Large intestine (tissue), 3 donors: Measurements from ENCODE around the gene INO80D. TPM values are rescaled to one million over a fixed set of nuclear protein-coding genes. Genes with fewer than 3 reads are reported as not detected.
"Not testable (repeated sequence)": the region's sequence is repeated elsewhere in the genome, so short reads cannot be mapped to it uniquely, and the experiment has no call there.

Experiments
- DNase-seq, 2 donors: peaks; one replicate each; pipeline versions ENCODE4 v3.0.0 to v3.0.0-alpha.2; 2013
- H3K27ac ChIP-seq: one replicate; pipeline ENCODE4 v1.5.1; 2013; ENCODE audit warnings: low read length
- H3K27me3 ChIP-seq: 2 replicates; pipeline ENCODE4 v1.6.1; 2013; ENCODE audit warnings: low read length; ENCODE audit not compliant: control insufficient read depth, insufficient read depth
- H3K36me3 ChIP-seq: 2 replicates; pipeline ENCODE4 v1.6.1; 2013; ENCODE audit warnings: low read length; ENCODE audit not compliant: control insufficient read depth, insufficient read depth
- H3K4me1 ChIP-seq: one replicate; pipeline ENCODE4 v1.6.1; 2013; ENCODE audit warnings: low read length; ENCODE audit not compliant: control insufficient read depth, insufficient read depth
- H3K4me3 ChIP-seq: one replicate; pipeline ENCODE4 v1.5.1; 2013; ENCODE audit warnings: low read length
- H3K9me3 ChIP-seq: one replicate; pipeline ENCODE4 v1.6.1; 2013; ENCODE audit warnings: mild to moderate bottlenecking, low read depth, low read length, moderate library complexity; ENCODE audit not compliant: control insufficient read depth
- WGBS: methylation state at CpG from one replicate; pipeline ENCODE4 v1.1.5; 2013; ENCODE audit warnings: low lambda C conversion rate; ENCODE audit not compliant: insufficient coverage; 5-methylcytosine and 5-hydroxymethylcytosine counted together
- polyA plus RNA-seq: library from polyadenylated mRNA; unstranded; fragments of 120-200 nt; gene quantifications from one replicate; pipeline ENCODE4 v1.2.1, GENCODE V29; 2013

Gene INO80D
- polyA plus RNA-seq, 1 donor = 12.6 TPM

- H3K36me3 ChIP-seq = no peaks in the 10 kb centered on the region
- no CpG with 5 or more reads among the region's 14 CpGs for WGBS
- H3K9me3 ChIP-seq = no peaks in the 10 kb centered on the region
- H3K4me3 ChIP-seq = peak overlapping the region; percentile 64
- peaks cover 8% of the 10 kb centered on the region for H3K4me1 ChIP-seq
- H3K27me3 ChIP-seq = no peaks in the 10 kb centered on the region
- H3K27ac ChIP-seq = peak overlapping the region; percentile 93
- DNase-seq = peak; percentile 62 to 86
Measured at GRCh38 chr2:206083602-206084438, 2.2 kb downstream of the INO80D start.

GRCh38 chr2:206082298-206082843 lies 3.6 kb downstream of the INO80D start:
- WGBS = no CpG with 5 or more reads among the region's 4 CpGs
- no peaks in the 10 kb centered on the region for H3K9me3 ChIP-seq
- no peaks in the 10 kb centered on the region for H3K36me3 ChIP-seq
- H3K4me3 ChIP-seq = no peak overlapping the region
- no peaks in the 10 kb centered on the region for H3K27me3 ChIP-seq
- DNase-seq = no peak
- no peak overlapping the region for H3K27ac ChIP-seq
- peaks cover 4% of the 10 kb centered on the region for H3K4me1 ChIP-seq

GRCh38 chr2:206080927-206081326 lies 5.0 kb downstream of the INO80D start:
- no peaks in the 10 kb centered on the region for H3K27me3 ChIP-seq
- WGBS = 100% methylated on average over 1 of the region's 4 CpGs
- DNase-seq = no peak
- no peak overlapping the region for H3K27ac ChIP-seq
- H3K4me3 ChIP-seq = no peak overlapping the region
- H3K4me1 ChIP-seq = peaks cover 4% of the 10 kb centered on the region
- no peaks in the 10 kb centered on the region for H3K9me3 ChIP-seq
- no peaks in the 10 kb centered on the region for H3K36me3 ChIP-seq

GRCh38 chr2:206079699-206080465 lies 6.1 kb downstream of the INO80D start:
- H3K27me3 ChIP-seq = no peaks in the 10 kb centered on the region
- H3K4me3 ChIP-seq = no peak overlapping the region
- peaks cover 4% of the 10 kb centered on the region for H3K4me1 ChIP-seq
- WGBS = 83% methylated on average over 2 of the region's 9 CpGs
- no peaks in the 10 kb centered on the region for H3K9me3 ChIP-seq
- H3K36me3 ChIP-seq = no peaks in the 10 kb centered on the region
- no peak overlapping the region for H3K27ac ChIP-seq
- no peak for DNase-seq

GRCh38 chr2:206077879-206078278 lies 8.1 kb downstream of the INO80D start:
- no CpG with 5 or more reads among the region's 5 CpGs for WGBS
- H3K9me3 ChIP-seq, H3K4me1 ChIP-seq, H3K36me3 ChIP-seq, H3K27me3 ChIP-seq, H3K4me3 ChIP-seq, DNase-seq, H3K27ac ChIP-seq: not testable (repeated sequence)

GRCh38 chr2:206075113-206075512 lies 10.9 kb downstream of the INO80D start:
- H3K9me3 ChIP-seq = no peaks in the 10 kb centered on the region
- H3K4me1 ChIP-seq = no peaks in the 10 kb centered on the region
- no CpG with 5 or more reads among the region's 1 CpG for WGBS
- no peak overlapping the region for H3K4me3 ChIP-seq
- no peak overlapping the region for H3K27ac ChIP-seq
- H3K36me3 ChIP-seq = peaks cover 3% of the 10 kb centered on the region
- no peak for DNase-seq
- no peaks in the 10 kb centered on the region for H3K27me3 ChIP-seq

GRCh38 chr2:206071807-206072206 lies 14.2 kb downstream of the INO80D start:
- Histone ChIP-seq H3K36me3 (peaks cover 3% of the 10 kb centered on the region), H3K27me3 (no peaks in the 10 kb centered on the region), H3K27ac (no peak overlapping the region), H3K4me1 (no peaks in the 10 kb centered on the region), H3K4me3 (no peak overlapping the region), H3K9me3 (no peaks in the 10 kb centered on the region)
- no CpG with 5 or more reads among the region's 1 CpG for WGBS
- no peak for DNase-seq

GRCh38 chr2:206069417-206069816 lies 16.6 kb downstream of the INO80D start:
- Histone ChIP-seq H3K9me3 (no peaks in the 10 kb centered on the region), H3K4me1 (no peaks in the 10 kb centered on the region), H3K4me3 (no peak overlapping the region), H3K27me3 (no peaks in the 10 kb centered on the region), H3K27ac (no peak overlapping the region), H3K36me3 (peaks cover 3% of the 10 kb centered on the region)
- no CpG with 5 or more reads among the region's 2 CpGs for WGBS
- DNase-seq = no peak

GRCh38 chr2:206068207-206068606 lies 17.8 kb downstream of the INO80D start:
- Histone ChIP-seq H3K27ac (no peak overlapping the region), H3K4me1 (no peaks in the 10 kb centered on the region), H3K4me3 (no peak overlapping the region), H3K36me3 (peaks cover 3% of the 10 kb centered on the region), H3K27me3 (no peaks in the 10 kb centered on the region), H3K9me3 (no peaks in the 10 kb centered on the region)
- no peak for DNase-seq
- no CpG with 5 or more reads among the region's 1 CpG for WGBS

- Histone ChIP-seq H3K36me3 (peaks cover 20% of the 10 kb centered on the region), H3K9me3 (no peaks in the 10 kb centered on the region), H3K27me3 (no peaks in the 10 kb centered on the region), H3K4me3 (no peak overlapping the region), H3K27ac (no peak overlapping the region), H3K4me1 (no peaks in the 10 kb centered on the region)
- DNase-seq = no peak
- no CpG with 5 or more reads among the region's 2 CpGs for WGBS
Measured at GRCh38 chr2:206064077-206064476, 21.9 kb downstream of the INO80D start.
